ENCODE results near the gene SORL1.

The SORL1 gene

GRCh38 chr11:121513807-121514206, 61.7 kb downstream of the SORL1 start:
- H3K4me3 ChIP-seq (ENCODE audit: low read length), result no peak overlapping the region
- no peak overlapping the region for H3K9ac ChIP-seq (ENCODE audit: low read length)
- H3K36me3 ChIP-seq (ENCODE audit: control insufficient read depth, insufficient read depth, low read length), result peaks cover 6% of the 10 kb centered on the region
- no peaks in the 10 kb centered on the region for H3K4me1 ChIP-seq (ENCODE audit: control insufficient read depth, insufficient read depth, low read length)
- no peak overlapping the region for H3K27ac ChIP-seq (ENCODE audit: low read depth, low read length)
- no peaks in the 10 kb centered on the region for H3K27me3 ChIP-seq (ENCODE audit: control insufficient read depth, insufficient read depth, low read length)

- H3K4me1 ChIP-seq (ENCODE audit: control insufficient read depth, insufficient read depth, low read length), result no peaks in the 10 kb centered on the region
- no peaks in the 10 kb centered on the region for H3K27me3 ChIP-seq (ENCODE audit: control insufficient read depth, insufficient read depth, low read length)
- H3K27ac ChIP-seq (ENCODE audit: low read depth, low read length), result no peak overlapping the region
- no peak overlapping the region for H3K4me3 ChIP-seq (ENCODE audit: low read length)
- H3K36me3 ChIP-seq (ENCODE audit: control insufficient read depth, insufficient read depth, low read length), result peaks cover 6% of the 10 kb centered on the region
- no peak overlapping the region for H3K9ac ChIP-seq (ENCODE audit: low read length)
These were observed 62.6 kb downstream of the SORL1 start for GRCh38 chr11:121514432-121515334.

GRCh38 chr11:121515335-121515671, 63.2 kb downstream of the SORL1 start:
- H3K27ac ChIP-seq (ENCODE audit: low read depth, low read length), result no peak overlapping the region
- peaks cover 6% of the 10 kb centered on the region for H3K36me3 ChIP-seq (ENCODE audit: control insufficient read depth, insufficient read depth, low read length)
- H3K9ac ChIP-seq (ENCODE audit: low read length), result no peak overlapping the region
- peaks cover under 1% of the 10 kb centered on the region for H3K4me1 ChIP-seq (ENCODE audit: control insufficient read depth, insufficient read depth, low read length)
- no peaks in the 10 kb centered on the region for H3K27me3 ChIP-seq (ENCODE audit: control insufficient read depth, insufficient read depth, low read length)
- no peak overlapping the region for H3K4me3 ChIP-seq (ENCODE audit: low read length)

GRCh38 chr11:121517996-121518395, 65.9 kb downstream of the SORL1 start:
- no peaks in the 10 kb centered on the region for H3K27me3 ChIP-seq (ENCODE audit: control insufficient read depth, insufficient read depth, low read length)
- H3K9ac ChIP-seq (ENCODE audit: low read length), result no peak overlapping the region
- peaks cover 6% of the 10 kb centered on the region for H3K36me3 ChIP-seq (ENCODE audit: control insufficient read depth, insufficient read depth, low read length)

GRCh38 chr11:121520243-121521144, 68.4 kb downstream of the SORL1 start:
- Histone ChIP-seq H3K4me1 (ENCODE audit: control insufficient read depth, insufficient read depth, low read length) (peaks cover 5% of the 10 kb centered on the region), H3K36me3 (ENCODE audit: control insufficient read depth, insufficient read depth, low read length) (peaks cover 4% of the 10 kb centered on the region), H3K4me3 (ENCODE audit: low read length) (no peak overlapping the region), H3K9ac (ENCODE audit: low read length) (no peak overlapping the region), H3K27ac (ENCODE audit: low read depth, low read length) (no peak overlapping the region), H3K27me3 (ENCODE audit: control insufficient read depth, insufficient read depth, low read length) (no peaks in the 10 kb centered on the region)

More at GRCh38 chr11:121517996-121518395, 65.9 kb downstream of the SORL1 start:
- Histone ChIP-seq H3K4me1 (ENCODE audit: control insufficient read depth, insufficient read depth, low read length) (peaks cover 5% of the 10 kb centered on the region), H3K4me3 (ENCODE audit: low read length) (no peak overlapping the region), H3K27ac (ENCODE audit: low read depth, low read length) (no peak overlapping the region)

DNA sequence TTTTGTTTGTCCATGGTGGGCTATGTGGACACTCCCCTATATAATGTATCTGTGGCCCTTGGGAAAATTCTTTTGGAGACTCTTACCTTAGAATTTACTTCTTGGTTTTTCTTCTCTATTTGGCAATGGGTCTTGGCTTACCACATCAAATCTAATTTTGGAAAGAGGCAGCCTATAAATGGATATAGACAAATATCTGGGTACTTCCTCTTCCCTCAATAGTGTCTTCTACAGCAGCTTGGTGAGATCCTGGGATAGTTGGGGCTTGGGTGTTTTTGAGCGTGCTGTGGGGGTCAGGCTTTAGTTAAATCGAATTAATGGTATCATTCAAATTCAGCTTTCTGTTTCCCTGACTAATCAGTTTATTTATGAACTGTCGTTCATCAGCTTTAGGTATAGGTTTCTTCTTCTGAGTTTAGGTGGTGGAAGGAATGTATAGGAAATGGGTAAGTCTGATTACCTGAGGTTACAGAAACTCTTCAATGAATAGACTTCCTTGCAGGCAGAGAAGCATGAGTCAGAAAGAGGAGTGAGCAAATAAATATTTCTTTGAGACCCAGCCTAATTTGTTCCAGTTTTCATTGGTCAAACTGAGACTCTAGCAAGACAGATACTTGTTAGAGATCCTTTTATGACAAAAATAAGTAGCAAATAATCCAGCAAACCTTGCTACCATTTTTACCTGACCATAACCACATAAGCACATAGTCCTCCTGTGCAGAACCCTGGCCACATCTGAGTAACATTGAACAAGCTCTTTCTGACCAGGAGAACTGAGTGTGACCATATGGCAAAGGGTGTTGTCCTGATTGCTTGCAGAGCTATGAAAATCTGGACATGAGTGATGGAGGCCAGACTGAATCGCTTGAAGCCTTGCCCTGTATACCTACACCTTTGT, 69.3 kb downstream of the SORL1 start:
- Histone ChIP-seq H3K9ac (ENCODE audit: low read length) (no peak overlapping the region), H3K4me1 (ENCODE audit: control insufficient read depth, insufficient read depth, low read length) (peaks cover 5% of the 10 kb centered on the region), H3K36me3 (ENCODE audit: control insufficient read depth, insufficient read depth, low read length) (peaks cover 4% of the 10 kb centered on the region), H3K4me3 (ENCODE audit: low read length) (no peak overlapping the region), H3K27me3 (ENCODE audit: control insufficient read depth, insufficient read depth, low read length) (no peaks in the 10 kb centered on the region), H3K27ac (ENCODE audit: low read depth, low read length) (no peak overlapping the region)

GRCh38 chr11:121522043-121522941, 70.2 kb downstream of the SORL1 start:
- Histone ChIP-seq H3K27me3 (ENCODE audit: control insufficient read depth, insufficient read depth, low read length) (no peaks in the 10 kb centered on the region), H3K9ac (ENCODE audit: low read length) (no peak overlapping the region), H3K27ac (ENCODE audit: low read depth, low read length) (no peak overlapping the region), H3K4me3 (ENCODE audit: low read length) (no peak overlapping the region), H3K36me3 (ENCODE audit: control insufficient read depth, insufficient read depth, low read length) (peaks cover 4% of the 10 kb centered on the region), H3K4me1 (ENCODE audit: control insufficient read depth, insufficient read depth, low read length) (peaks cover 5% of the 10 kb centered on the region)

- no peak overlapping the region for H3K4me3 ChIP-seq (ENCODE audit: low read length)
- H3K9ac ChIP-seq (ENCODE audit: low read length), result no peak overlapping the region
- no peak overlapping the region for H3K27ac ChIP-seq (ENCODE audit: low read depth, low read length)
- H3K36me3 ChIP-seq (ENCODE audit: control insufficient read depth, insufficient read depth, low read length), result peaks cover 4% of the 10 kb centered on the region
- no peaks in the 10 kb centered on the region for H3K27me3 ChIP-seq (ENCODE audit: control insufficient read depth, insufficient read depth, low read length)
- H3K4me1 ChIP-seq (ENCODE audit: control insufficient read depth, insufficient read depth, low read length), result peaks cover 5% of the 10 kb centered on the region
These were observed 71.6 kb downstream of the SORL1 start for GRCh38 chr11:121523581-121524232.

DNA sequence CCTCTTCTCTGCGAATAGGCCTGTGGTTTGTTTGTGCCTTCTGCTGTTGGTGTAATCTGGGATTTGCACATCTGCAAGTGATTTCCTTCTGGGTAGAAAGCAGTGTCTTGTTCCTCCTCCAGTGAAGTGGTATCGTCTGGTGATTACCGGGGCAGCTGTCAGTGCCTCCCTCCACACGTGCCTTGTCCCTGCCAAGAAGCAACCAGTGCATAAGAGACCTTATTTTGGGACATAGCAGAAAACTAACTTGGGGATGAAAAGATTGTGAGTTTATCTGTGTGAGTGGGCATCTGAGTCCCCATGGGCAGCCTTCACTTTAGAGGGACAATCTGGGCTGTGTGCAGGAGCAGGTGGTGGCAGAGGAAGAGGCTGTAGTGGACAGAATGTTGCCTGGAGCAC, 72.1 kb downstream of the SORL1 start:
- Histone ChIP-seq H3K4me3 (ENCODE audit: low read length) (no peak overlapping the region), H3K9ac (ENCODE audit: low read length) (no peak overlapping the region), H3K36me3 (ENCODE audit: control insufficient read depth, insufficient read depth, low read length) (peaks cover 4% of the 10 kb centered on the region), H3K4me1 (ENCODE audit: control insufficient read depth, insufficient read depth, low read length) (peaks cover 5% of the 10 kb centered on the region), H3K27ac (ENCODE audit: low read depth, low read length) (no peak overlapping the region), H3K27me3 (ENCODE audit: control insufficient read depth, insufficient read depth, low read length) (no peaks in the 10 kb centered on the region)

DNA sequence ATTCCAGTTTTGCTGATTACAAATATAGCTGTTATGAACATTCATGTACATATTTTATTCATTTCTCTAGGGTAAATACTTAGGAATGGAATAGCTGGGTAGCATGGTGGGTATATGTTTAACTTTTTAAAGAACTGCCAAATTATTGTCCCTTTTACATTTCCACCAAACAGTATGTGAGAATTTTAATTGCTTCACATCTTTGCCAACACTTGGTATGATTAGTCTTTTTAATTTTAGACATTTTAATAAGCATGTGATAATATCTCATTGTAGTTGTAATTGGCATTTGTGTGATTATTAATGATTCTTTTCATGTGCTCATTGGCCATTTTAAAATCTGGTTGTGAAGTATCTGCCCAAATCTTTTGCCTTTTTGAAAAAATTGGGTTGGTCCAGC, 73.3 kb downstream of the SORL1 start:
- Histone ChIP-seq H3K9ac (ENCODE audit: low read length) (no peak overlapping the region), H3K4me1 (ENCODE audit: control insufficient read depth, insufficient read depth, low read length) (peaks cover 3% of the 10 kb centered on the region), H3K4me3 (ENCODE audit: low read length) (no peak overlapping the region), H3K27me3 (ENCODE audit: control insufficient read depth, insufficient read depth, low read length) (no peaks in the 10 kb centered on the region), H3K36me3 (ENCODE audit: control insufficient read depth, insufficient read depth, low read length) (peaks cover 4% of the 10 kb centered on the region), H3K27ac (ENCODE audit: low read depth, low read length) (no peak overlapping the region)

DNA sequence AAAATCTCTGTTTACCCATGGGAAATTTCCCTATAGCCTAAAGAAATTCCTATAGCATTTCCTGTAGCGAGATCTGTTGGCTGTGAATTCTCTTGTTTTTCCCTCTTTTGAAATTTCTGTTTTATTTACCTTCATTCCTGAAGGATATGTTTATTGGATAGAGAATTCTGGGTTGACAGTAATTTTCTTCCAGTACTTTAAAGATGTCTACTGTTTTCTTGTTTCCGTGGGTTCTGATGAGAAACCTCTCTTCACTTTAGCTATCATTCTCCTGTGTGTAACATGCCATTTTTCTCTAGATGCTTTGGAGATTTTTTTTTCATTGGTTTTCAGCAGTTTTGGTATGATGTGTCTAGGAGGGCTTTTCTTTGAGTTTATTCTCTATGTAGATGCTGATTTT, 78.1 kb downstream of the SORL1 start:
- peaks cover 3% of the 10 kb centered on the region for H3K36me3 ChIP-seq (ENCODE audit: control insufficient read depth, insufficient read depth, low read length)
- H3K4me3 ChIP-seq (ENCODE audit: low read length), result no peak overlapping the region
- no peak overlapping the region for H3K27ac ChIP-seq (ENCODE audit: low read depth, low read length)
- H3K4me1 ChIP-seq (ENCODE audit: control insufficient read depth, insufficient read depth, low read length), result peaks cover 2% of the 10 kb centered on the region
- H3K9ac ChIP-seq (ENCODE audit: low read length), result no peak overlapping the region
- no peaks in the 10 kb centered on the region for H3K27me3 ChIP-seq (ENCODE audit: control insufficient read depth, insufficient read depth, low read length)
